Chondrocyte (in vitro differentiated cells): ENCODE results near the gene KLC1. TPM values are rescaled to one million over a fixed set of nuclear protein-coding genes. Genes with fewer than 3 reads are reported as not detected.

ENCODE experiments used
- DNase-seq: peaks from one replicate; pipeline ENCODE4 v3.0.0; 2021; ENCODE audit warnings: mixed read lengths, low spot score
- H3K27ac Mint-ChIP-seq: one replicate; pipeline ENCODE4 v1.8.0; 2021; ENCODE audit warnings: mild to moderate bottlenecking, moderate library complexity, mixed read lengths; ENCODE audit not compliant: unreplicated experiment
- H3K27me3 Mint-ChIP-seq: 2 replicates; pipeline ENCODE4 v1.8.0; 2021; ENCODE audit warnings: low read depth, mixed read lengths
- H3K36me3 Mint-ChIP-seq: 2 replicates; pipeline ENCODE4 v1.8.0; 2021; ENCODE audit warnings: low read depth, mixed read lengths
- H3K4me1 Mint-ChIP-seq: 2 replicates; pipeline ENCODE4 v1.8.0; 2021; ENCODE audit warnings: low read depth, mild to moderate bottlenecking, mixed read lengths
- H3K4me3 Mint-ChIP-seq: one replicate; pipeline ENCODE4 v1.8.0; 2021; ENCODE audit warnings: mild to moderate bottlenecking, moderate library complexity, mixed read lengths; ENCODE audit not compliant: unreplicated experiment
- H3K9me3 Mint-ChIP-seq: 2 replicates; pipeline ENCODE4 v1.8.0; 2021; ENCODE audit warnings: low read depth, mixed read lengths
- total RNA-seq: library from RNA; stranded (reverse); gene quantifications from 3 replicates; pipeline ENCODE4 v1.2.1, GENCODE V29; 2021
- TF ChIP-seq, protein P1 (sequence below): fragments of 200-600 bp; sonication (generic); IDR thresholded peaks from 2 replicates; pipeline ENCODE4 v1.5.0; 2021; ENCODE audit warnings: antibody characterized with exemption, mild to moderate bottlenecking, moderate library complexity

Gene KLC1
- total RNA-seq, 1 donor from 2014 or later = 190 TPM

DNA sequence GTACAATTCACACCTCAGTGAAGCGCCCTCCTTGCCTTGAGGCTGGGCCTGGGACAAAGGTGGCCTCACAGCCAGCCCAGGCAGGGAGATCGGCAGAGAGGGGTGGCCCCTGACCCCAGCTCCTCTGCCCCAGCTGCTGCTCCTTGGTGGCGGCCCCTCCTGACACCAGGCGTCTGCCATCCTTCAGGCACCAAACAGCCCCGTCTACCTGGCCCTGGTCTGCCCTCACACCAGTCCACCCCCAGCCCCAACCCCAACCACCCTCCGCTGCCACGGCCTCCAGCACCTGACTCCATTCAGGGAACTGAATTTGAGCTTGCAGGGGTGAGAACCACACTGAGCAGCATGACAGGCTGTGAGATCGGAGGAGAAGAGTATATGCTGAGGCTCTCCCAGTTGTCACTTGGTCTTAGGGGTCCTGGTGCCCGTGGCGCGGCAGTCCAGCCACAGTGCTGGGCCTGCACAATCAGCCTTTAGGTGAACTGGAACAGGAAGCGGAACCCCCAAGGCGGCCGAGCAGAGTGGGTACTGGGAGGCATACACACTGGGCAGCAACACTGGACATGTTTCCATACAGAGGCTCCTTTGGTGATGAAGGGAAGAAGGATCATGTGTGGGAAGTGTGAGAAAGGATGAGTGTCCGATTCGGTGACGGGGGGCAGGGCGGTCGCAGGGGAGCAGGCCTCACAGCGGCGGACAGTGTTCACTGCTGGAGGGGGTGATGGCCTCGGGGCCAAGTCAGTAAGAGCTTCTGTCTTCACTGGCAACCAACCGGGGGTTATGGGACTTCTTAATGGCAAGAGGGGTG, 105.3 kb downstream of the KLC1 start:
- Mint-ChIP-seq H3K4me1 (peaks cover 7% of the 10 kb centered on the region), H3K27me3 (no peaks in the 10 kb centered on the region), H3K9me3 (no peaks in the 10 kb centered on the region), H3K27ac (no peak overlapping the region), H3K36me3 (peaks cover 15% of the 10 kb centered on the region), H3K4me3 (no peak overlapping the region)
- TF ChIP-seq, protein P1, sequence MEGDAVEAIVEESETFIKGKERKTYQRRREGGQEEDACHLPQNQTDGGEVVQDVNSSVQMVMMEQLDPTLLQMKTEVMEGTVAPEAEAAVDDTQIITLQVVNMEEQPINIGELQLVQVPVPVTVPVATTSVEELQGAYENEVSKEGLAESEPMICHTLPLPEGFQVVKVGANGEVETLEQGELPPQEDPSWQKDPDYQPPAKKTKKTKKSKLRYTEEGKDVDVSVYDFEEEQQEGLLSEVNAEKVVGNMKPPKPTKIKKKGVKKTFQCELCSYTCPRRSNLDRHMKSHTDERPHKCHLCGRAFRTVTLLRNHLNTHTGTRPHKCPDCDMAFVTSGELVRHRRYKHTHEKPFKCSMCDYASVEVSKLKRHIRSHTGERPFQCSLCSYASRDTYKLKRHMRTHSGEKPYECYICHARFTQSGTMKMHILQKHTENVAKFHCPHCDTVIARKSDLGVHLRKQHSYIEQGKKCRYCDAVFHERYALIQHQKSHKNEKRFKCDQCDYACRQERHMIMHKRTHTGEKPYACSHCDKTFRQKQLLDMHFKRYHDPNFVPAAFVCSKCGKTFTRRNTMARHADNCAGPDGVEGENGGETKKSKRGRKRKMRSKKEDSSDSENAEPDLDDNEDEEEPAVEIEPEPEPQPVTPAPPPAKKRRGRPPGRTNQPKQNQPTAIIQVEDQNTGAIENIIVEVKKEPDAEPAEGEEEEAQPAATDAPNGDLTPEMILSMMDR = no peak
- peak; percentile 71 for DNase-seq

DNA sequence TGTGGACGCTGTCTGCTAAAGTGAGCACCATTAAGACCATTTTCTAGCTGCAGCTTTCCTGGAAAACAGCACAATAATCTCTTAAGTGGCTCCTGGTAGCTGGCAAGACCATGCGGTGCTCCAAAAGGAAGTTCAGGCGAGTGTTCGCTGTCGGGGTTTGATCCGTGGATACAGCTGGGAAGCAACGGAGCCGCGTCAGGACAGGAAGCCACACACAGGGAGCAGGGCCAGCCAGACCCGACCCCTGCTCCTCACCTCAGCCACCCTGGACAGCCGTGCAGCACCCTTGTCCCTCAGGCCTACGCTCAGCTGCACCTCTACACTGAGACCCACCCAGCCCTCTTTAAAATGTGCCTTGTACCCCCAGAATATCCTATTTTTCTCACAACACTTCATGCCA, 106.0 kb downstream of the KLC1 start:
- DNase-seq = peak; percentile 64
- TF ChIP-seq, protein P1 = no peak
- Mint-ChIP-seq H3K4me1 (peaks cover 7% of the 10 kb centered on the region), H3K9me3 (no peaks in the 10 kb centered on the region), H3K27ac (no peak overlapping the region), H3K27me3 (no peaks in the 10 kb centered on the region), H3K4me3 (no peak overlapping the region), H3K36me3 (peaks cover 15% of the 10 kb centered on the region)

DNA sequence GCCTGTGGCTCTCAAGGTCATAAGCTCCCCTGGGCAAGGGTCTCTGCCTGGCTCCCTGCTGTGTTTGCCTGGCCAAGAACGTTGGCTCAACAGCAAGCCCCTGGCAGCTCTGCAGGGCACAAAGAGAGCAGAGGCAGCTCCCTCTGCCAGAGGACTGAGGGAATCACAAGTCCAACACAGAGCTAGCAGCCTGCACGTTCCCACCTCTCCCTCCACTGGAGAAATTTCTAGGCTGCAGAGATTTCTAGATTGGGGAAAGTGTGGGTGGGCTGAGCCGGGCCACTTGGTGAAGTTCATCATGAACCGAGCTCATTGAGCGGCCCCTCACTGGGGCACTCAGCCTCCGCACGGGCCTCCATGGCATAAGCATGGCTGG, 106.4 kb downstream of the KLC1 start:
- Mint-ChIP-seq H3K27ac (no peak overlapping the region), H3K4me1 (peaks cover 7% of the 10 kb centered on the region), H3K9me3 (no peaks in the 10 kb centered on the region), H3K27me3 (no peaks in the 10 kb centered on the region), H3K36me3 (peaks cover 15% of the 10 kb centered on the region), H3K4me3 (no peak overlapping the region)
- DNase-seq = no peak
- TF ChIP-seq, protein P1 = peak; percentile 24

DNA sequence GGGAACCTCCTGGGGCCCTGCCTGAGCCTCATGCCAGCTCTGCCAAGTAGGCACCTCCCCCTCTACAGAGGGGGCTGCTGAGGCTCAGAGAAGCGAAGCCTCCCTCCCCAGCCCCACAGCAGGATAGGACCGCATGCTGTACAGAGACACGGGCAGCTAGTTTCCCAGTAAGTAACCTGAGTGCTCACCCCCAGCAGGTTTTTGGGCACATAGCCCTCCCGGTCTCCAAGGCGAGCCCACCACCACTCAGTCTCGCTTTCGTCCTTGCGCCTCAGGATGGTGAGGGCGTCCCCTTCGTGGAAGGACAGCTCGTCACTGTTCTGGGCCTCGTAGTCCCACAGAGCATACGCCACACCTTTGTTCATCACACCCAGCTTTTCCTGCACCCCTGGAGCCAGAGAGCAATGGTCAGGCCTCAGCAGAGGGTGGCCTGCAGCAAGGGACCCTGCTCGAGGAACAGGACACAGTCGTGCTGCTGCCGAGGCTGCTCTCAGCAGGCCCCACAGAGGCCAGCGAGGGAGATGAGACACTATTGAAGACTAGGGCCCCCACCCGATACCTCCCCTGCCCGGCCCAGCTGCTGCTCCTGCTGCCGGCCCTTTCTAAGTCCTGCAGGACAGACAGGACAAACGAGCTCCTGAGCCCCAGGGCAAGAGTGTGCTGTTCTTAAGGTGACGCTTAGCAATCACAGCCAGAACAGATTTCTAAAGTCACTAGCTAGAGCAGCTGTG, 107.0 kb downstream of the KLC1 start:
- TF ChIP-seq, protein P1 = no peak
- H3K36me3 Mint-ChIP-seq = peaks cover 15% of the 10 kb centered on the region
- H3K4me3 Mint-ChIP-seq = no peak overlapping the region
- H3K27me3 Mint-ChIP-seq = no peaks in the 10 kb centered on the region
- no peak overlapping the region for H3K27ac Mint-ChIP-seq
- H3K4me1 Mint-ChIP-seq = peaks cover 10% of the 10 kb centered on the region
- H3K9me3 Mint-ChIP-seq = no peaks in the 10 kb centered on the region
- peak; percentile 75 for DNase-seq

DNA sequence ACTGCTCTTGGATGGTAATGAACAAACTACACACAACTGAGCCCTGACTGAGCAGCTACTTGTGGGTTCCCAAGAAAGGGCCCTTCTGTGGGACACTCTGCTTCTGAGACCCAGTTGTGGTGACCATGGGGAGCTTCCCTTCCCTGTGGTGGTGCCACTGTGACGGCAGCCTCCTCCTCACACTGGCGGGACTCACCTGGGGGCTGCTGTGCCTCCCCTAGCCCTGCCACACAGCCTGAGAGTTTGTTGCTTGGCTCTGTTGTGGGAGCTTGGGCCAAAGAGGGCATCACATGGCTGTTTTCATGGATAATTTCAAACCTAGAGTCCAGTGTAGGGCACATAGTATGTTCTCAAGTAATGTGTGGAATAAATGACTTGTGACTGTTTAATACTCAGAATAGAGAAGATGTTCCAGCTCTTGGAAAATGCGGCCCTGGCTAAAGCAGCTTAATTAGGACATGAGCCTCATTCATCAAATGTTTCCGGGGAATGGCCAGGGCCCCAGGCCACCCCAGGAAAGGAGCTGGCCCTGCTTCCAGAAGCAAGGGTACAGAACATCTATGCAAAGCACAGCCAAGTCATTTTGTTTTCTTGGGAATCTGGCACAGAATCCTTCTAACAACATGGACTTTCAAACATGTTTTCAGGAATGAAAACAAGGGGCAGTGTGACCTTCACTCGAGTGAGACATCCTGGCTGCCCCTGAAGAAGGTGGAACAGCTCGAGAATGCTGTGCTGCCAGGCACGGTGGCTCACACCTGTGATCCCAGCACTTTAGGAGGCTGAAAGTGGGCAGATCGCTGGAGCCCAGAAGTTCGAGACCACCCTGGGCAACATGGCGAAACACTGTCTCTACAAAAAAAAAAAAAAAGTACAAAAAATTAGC, 107.8 kb downstream of the KLC1 start:
- peaks cover 15% of the 10 kb centered on the region for H3K36me3 Mint-ChIP-seq
- peak; percentile 55 for DNase-seq
- H3K9me3 Mint-ChIP-seq = no peaks in the 10 kb centered on the region
- no peak overlapping the region for H3K4me3 Mint-ChIP-seq
- H3K27ac Mint-ChIP-seq = no peak overlapping the region
- TF ChIP-seq, protein P1 = no peak
- no peaks in the 10 kb centered on the region for H3K27me3 Mint-ChIP-seq
- H3K4me1 Mint-ChIP-seq = peaks cover 18% of the 10 kb centered on the region
